T-helper 9 cell (primary cell): Measurements from ENCODE around the gene AMBP.

ENCODE experiments used
- DNase-seq: peaks from one replicate; pipeline ENCODE4 v3.0.0-alpha.2; 2020

Gene AMBP

DNA sequence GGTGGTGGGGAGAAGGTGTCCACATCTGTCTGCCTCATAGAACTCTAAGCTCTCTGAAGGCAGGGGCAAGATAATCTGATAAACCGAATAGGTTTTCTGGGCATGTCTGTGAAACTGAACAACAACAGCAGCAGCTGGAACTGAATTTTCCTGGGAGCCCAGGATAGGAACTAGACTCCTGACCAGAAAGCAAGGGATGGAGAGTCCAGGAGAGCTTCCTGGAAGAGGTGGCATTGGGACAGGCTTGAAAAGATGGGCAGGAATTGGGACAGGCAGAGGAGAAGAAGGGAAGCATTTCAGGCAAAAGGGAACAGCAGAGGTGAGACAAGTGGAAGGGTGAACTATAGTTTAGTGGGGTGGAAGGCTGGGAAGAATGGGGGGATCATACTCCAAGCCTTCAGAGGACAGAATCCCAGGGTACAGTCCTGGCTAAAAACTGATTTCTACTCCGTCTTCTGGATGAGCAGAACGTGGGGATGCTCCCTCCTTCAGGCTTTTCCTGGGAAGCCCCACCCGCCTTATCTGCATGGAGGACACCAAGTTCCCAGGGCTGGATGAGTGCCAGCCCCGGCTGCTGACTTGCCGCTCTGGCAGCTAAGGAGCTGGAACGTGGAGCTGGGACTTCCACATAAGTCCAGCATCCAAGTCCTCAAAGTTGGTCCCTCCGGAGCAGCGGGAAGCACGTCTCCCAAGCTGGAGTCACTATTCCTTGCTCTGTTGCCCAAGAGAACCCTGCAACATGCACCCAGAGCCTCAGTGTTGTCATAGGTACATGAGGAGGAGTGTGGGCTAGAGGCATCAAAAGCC is 34.9 kb upstream of the AMBP start:
- DNase-seq, result no peak

GRCh38 chr9:114112325-114112724 is 34.2 kb upstream of the AMBP start:
- no peak for DNase-seq

- no peak for DNase-seq
Observed at GRCh38 chr9:114110180-114110579, 32.1 kb upstream of the AMBP start.

- DNase-seq, result no peak
Observed at GRCh38 chr9:114109124-114109523, 31.0 kb upstream of the AMBP start.

GRCh38 chr9:114108016-114108833 is 30.1 kb upstream of the AMBP start:
- peak; percentile 37 for DNase-seq

DNA sequence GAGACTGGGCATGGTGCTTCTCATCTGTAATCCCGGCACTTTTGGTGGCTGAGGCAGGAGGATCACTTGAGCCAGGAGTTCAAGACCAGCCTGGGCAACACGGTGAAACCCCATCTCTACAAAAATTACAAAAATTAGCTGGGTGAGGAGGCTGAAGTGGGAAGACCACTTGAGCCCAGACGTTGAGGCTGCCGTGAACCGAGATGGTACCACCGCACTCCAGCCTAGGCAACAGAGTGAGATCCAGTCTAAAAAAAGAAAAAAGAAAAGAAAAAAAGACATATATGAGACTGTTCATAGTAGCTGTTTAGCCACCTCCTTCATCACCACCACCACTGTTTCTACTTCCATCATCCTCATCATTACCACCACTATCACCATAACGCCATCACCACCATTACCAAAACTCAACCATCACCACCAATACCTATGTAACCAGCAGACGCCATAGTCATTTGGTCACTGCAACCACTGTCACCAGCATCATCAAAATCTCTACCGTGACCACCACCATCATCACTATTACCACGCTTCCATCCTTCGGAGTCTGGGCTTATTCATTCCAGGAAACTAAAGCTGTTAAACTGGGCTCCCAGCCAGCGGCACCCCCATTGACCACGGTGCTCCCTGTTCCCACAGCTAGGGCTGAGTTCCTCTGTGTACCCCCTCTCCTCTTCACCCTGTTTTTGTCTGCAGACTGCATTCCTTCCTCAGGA is 29.3 kb upstream of the AMBP start:
- no peak for DNase-seq

DNA sequence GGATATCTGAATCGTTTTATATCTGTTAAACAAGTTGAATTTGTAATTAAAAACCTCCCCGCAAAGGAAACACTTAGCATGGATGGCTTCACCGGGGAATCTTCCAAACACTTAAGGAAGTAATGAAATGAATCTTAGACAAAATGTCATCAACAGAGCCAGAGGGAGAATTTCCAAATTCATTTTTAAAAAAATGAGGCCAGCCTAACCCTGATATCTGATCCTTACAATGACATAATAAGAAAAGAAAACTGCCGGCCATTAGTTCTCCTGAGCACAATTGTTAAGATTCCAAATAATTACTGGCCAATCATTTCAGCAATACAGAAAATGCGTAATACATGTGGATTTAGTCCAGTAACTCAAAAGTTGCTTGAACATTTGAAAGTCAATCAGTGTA is 27.1 kb upstream of the AMBP start:
- DNase-seq, result no peak

- DNase-seq, result no peak
Observed at GRCh38 chr9:114102484-114102883, 24.4 kb upstream of the AMBP start.

- DNase-seq, result no peak
Observed at GRCh38 chr9:114100536-114100935, 22.4 kb upstream of the AMBP start.

DNA sequence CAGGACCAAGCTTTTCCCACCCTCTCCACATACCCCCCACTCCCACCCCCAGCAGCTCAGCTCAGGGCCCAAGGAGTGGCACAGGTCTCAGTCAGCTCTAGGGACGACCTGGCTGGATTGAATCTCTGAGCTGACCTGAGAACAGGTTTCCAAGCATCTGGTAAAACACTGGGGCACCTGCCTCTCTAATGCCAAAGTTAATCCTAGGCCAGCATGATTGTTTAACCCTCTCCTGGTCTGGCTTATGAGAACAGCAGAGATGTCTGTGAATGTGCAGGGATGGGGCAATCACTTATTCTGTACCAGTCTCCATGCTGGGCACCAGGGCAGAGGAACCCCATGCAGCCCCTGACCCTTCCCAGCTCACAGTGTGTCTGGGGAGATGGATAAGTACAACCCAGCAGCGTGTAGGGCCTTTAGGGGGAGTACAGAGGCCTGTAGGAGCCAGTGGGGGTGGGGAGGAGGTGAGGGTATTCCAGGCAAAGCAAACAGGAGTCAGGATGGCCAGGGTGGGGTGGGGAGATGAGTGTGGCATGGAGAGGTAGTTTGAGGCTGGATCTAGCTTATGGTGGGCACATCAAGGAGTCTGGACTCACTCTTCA is 21.7 kb upstream of the AMBP start:
- no peak for DNase-seq

DNA sequence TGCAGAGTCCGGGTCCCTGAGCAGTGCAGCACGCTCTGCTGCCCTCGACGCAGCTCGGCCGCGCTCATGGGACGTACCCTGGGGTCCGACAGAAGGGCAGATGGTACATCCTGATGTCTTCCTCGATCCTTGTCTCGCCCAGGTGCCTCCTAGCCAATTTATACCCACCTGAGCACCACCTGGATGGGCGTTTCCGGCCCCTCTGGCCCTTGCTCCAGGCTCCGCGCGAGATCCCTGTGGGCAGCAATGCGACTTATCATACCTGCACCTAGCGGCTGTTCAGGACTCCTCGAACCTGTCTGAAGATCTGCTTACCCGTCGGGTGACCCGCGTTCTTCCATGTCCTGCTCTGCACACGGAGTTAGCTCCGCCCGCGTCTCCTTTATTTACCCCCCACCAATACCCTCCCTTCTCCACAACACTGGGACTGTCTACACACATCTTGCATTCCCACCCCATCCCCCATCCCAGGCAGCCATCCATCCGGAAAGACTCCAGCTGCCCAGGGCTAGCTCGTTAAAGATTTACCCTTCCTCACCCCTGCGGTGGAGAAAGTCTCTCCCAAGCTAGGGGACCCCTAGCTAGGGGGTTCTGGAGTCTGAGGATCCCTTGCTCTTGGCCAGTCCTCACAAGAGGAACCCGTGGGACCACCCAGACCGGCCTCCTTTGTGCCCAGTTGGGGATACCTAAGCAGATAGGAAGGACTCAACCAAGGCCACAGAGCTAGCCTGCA is 21.0 kb upstream of the AMBP start, which contains the start of gene KIF12:
KIF12 (minus strand) TSS at position 357 of the 733 bp plus-strand sequence; CDS start at position 341, 16 bp downstream.
- DNase-seq, result no peak

- DNase-seq, result no peak
Observed at GRCh38 chr9:114098021-114098935, 20.2 kb upstream of the AMBP start.

- no peak for DNase-seq
Observed at GRCh38 chr9:114097613-114098020, 19.5 kb upstream of the AMBP start.

DNA sequence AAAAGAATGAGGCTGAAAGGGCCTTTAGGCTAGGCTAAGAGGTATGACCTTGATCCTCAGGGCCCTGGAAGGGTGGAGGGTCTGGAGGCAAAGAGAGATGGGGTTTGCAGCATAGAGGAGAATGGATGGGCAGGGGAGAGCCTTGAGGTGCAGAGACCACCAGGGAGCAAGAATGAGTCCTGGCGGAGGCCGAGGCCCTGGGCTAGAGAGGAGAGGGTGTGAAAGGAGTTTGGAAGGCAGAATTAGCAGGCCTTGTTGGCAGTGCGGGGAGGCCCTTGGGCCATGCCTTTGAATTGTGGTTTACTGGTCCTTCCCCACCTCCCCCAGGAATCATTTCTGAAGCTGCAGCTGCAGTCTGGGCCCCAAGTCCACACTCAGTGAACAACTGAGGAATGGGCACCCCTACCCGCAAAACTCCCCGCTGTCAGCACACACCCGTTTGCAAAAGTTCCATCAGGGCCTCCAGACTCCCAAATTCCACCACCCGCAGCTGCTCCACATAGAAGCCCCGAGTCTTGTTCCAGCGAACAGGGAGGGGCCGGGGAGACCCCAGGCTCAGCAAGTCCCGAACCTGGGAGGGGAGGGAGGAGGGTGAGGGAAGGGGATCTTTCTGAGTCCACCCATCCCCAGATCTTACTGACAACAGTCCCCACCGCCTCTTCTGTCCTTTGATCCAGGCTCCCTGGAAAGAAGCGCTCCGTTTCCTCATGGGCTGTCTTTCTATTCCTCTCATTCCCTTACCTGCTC is 18.9 kb upstream of the AMBP start:
- no peak for DNase-seq

GRCh38 chr9:114096041-114096511 is 18.0 kb upstream of the AMBP start:
- no peak for DNase-seq

GRCh38 chr9:114094971-114095370 is 16.9 kb upstream of the AMBP start:
- DNase-seq, result no peak

DNA sequence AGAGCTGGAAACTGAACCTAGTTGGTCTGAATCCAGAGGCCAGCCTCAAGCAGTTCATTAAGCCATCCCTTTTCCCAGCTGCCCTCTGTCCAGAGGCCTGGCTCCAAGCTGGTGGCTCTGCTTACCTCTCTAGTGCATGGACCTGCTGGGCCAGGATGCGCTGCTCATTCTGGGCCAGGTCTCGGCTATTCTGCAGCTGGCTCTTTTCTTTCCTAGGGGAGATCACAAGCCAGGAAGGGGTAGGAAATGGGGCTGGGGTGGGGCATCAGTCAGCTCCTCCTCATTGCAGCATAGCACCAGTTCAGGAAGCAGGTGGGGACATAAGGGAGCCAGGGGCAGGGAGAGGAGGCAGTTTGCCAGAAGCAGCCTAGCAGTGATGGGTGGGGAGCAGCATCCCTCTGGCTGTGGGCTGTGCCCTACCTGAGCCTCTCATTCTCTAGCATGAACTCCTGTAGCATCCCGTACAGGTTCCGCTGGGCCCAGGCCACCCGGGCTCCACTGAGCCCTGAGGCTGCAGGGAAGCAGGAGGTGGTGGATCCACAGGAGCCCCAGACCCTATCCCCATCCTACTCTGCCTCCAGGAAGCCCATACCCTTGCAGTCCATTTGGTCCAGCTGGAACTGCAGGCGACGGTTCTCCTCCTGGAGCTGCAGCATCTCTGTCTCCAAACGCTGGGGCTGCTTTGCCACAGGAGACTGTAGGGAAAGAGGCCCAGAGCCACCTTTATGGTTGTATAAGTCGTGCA is 15.8 kb upstream of the AMBP start:
- DNase-seq, result no peak

GRCh38 chr9:114093031-114093471 is 15.0 kb upstream of the AMBP start:
- DNase-seq, result no peak

DNA sequence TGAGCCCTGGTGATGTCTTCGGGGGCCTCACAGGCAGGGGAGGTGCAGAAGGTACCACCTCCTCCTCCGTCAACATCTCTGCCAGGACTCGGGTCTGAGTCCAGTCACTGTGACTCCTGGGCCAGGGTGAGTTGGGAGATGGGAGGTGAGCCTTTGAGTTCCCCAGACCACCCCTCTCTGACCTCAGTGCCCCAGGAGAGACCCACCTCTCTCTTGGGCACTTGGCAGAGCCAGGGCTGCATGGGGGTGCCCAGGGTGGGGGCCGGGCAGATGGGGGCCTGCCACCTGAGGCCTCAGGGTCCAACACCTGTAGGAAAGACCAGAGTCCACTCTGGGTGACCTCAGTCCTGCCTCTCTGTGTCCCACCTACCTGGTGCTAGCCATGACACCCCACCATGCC is 14.2 kb upstream of the AMBP start:
- DNase-seq, result no peak
